ENCODE results near the gene CASP8AP2.
"Not testable (repeated sequence)": the region's sequence is repeated elsewhere in the genome, so short reads cannot be mapped to it uniquely, and the experiment has no call there.

The CASP8AP2 gene

GRCh38 chr6:89888138-89888514, 58.4 kb downstream of the CASP8AP2 start:
- Histone ChIP-seq H3K36me3 (no peaks in the 10 kb centered on the region), H3K4me3 (no peak overlapping the region), H4K20me1 (no peaks in the 10 kb centered on the region), H3K27ac (no peak overlapping the region), H3K9me3 (replicated peaks in 1 of 11) (no peaks in the 10 kb centered on the region), H3K9ac (no peak overlapping the region), H3K4me1 (no peaks in the 10 kb centered on the region), H3K4me2 (no peak overlapping the region), H3K27me3 (no peaks in the 10 kb centered on the region)
- TF ChIP-seq Cebpa-rat (IDR thresholded peaks at IDR 0.05), result no peak

GRCh38 chr6:89888871-89889270, 59.2 kb downstream of the CASP8AP2 start:
- H3K27ac ChIP-seq, result no peak overlapping the region
- H3K9me3 ChIP-seq (replicated peaks in 1 of 11), result no peaks in the 10 kb centered on the region
- no peak overlapping the region for H3K9ac ChIP-seq
- H3K4me3 ChIP-seq, result no peak overlapping the region
- no peaks in the 10 kb centered on the region for H4K20me1 ChIP-seq
- no peaks in the 10 kb centered on the region for H3K36me3 ChIP-seq
- H3K27me3 ChIP-seq, result no peaks in the 10 kb centered on the region
- no peaks in the 10 kb centered on the region for H3K4me1 ChIP-seq
- no peak for TF ChIP-seq Cebpa-rat (IDR thresholded peaks at IDR 0.05)
- H3K4me2 ChIP-seq, result no peak overlapping the region

GRCh38 chr6:89890845-89891528, 61.3 kb downstream of the CASP8AP2 start:
- H3K9ac ChIP-seq; H3K27me3 ChIP-seq; H3K27ac ChIP-seq; H3K36me3 ChIP-seq; H3K4me2 ChIP-seq; H3K9me3 ChIP-seq (replicated peaks in 1 of 11); H3K4me3 ChIP-seq; H4K20me1 ChIP-seq; H3K4me1 ChIP-seq: not testable (repeated sequence)

- H4K20me1 ChIP-seq; H3K4me3 ChIP-seq; H3K9me3 ChIP-seq (replicated peaks in 1 of 11); H3K27me3 ChIP-seq; H3K4me1 ChIP-seq; H3K27ac ChIP-seq; H3K36me3 ChIP-seq; H3K4me2 ChIP-seq; H3K9ac ChIP-seq: not testable (repeated sequence)
These were observed 62.9 kb downstream of the CASP8AP2 start for GRCh38 chr6:89892577-89892976.

GRCh38 chr6:89894169-89894568, 64.5 kb downstream of the CASP8AP2 start, which contains the start of gene GJA10:
GJA10 (plus strand) TSS chr6:89894469; CDS start chr6:89894469, 0 bp downstream.
- Histone ChIP-seq H3K4me3 (no peak within 1 kb of the TSS), H3K36me3 (no peaks in the 10 kb centered on the region), H3K27ac (no peak within 1 kb of the TSS), H3K27me3 (no peaks in the 10 kb centered on the region), H3K9ac (no peak within 1 kb of the TSS), H3K9me3 (replicated peaks in 1 of 11) (no peaks in the 10 kb centered on the region), H3K4me1 (no peaks in the 10 kb centered on the region), H4K20me1 (no peaks in the 10 kb centered on the region), H3K4me2 (no peak within 1 kb of the TSS)
- TF ChIP-seq Cebpa-rat (IDR thresholded peaks at IDR 0.05), result no peak

GRCh38 chr6:89895276-89895874, 65.7 kb downstream of the CASP8AP2 start:
- TF ChIP-seq Cebpa-rat (IDR thresholded peaks at IDR 0.05), result no peak

GRCh38 chr6:89910001-89910901, 80.6 kb downstream of the CASP8AP2 start:
- H4K20me1 ChIP-seq; H3K36me3 ChIP-seq; H3K27me3 ChIP-seq; H3K9me3 ChIP-seq (replicated peaks in 1 of 11): not testable (repeated sequence)
- Histone ChIP-seq H3K4me1 (peaks cover 0 to 17% (median 8%) of the 10 kb centered on the region in 10 experiments; a peak in 11 of 20 replicates), H3K27ac (peak overlapping the region in 6 of 11 experiments; percentile 45 to 65 (median 58); a peak in 11 of 22 replicates), H3K9ac (peak overlapping the region in 3 of 11 experiments; percentile 34 to 52 (median 45); a peak in 3 of 22 replicates), H3K4me2 (peak overlapping the region; percentile 53 to 68 (median 60); a peak in 20 of 22 replicates), H3K4me3 (0 out of 20 replicates have a peak overlapping the region, but pooled peaks of 1 of the 10 experiments have one; percentile 35)

More at GRCh38 chr6:89895276-89895874, 65.7 kb downstream of the CASP8AP2 start:
- H3K36me3 ChIP-seq, result no peaks in the 10 kb centered on the region
- no peak overlapping the region for H3K4me3 ChIP-seq
- H3K4me2 ChIP-seq, result no peak overlapping the region
- no peaks in the 10 kb centered on the region for H4K20me1 ChIP-seq
- H3K27ac ChIP-seq, result no peak overlapping the region
- H3K27me3 ChIP-seq, result no peaks in the 10 kb centered on the region
- H3K9ac ChIP-seq, result no peak overlapping the region
- no peaks in the 10 kb centered on the region for H3K9me3 ChIP-seq (replicated peaks in 1 of 11)
- no peaks in the 10 kb centered on the region for H3K4me1 ChIP-seq

- H3K27me3 ChIP-seq, result no peaks in the 10 kb centered on the region
- H3K9me3 ChIP-seq (replicated peaks in 1 of 11), result peaks cover 1 to 4% (median 2%) of the 10 kb centered on the region in 11 experiments; a peak in 15 of 22 replicates
- H3K9ac ChIP-seq, result no peak overlapping the region
- peak overlapping the region in 1 of 11 experiments; percentile 43; a peak in 1 of 22 replicates for H3K27ac ChIP-seq
- no peak for TF ChIP-seq Cebpa-rat (IDR thresholded peaks at IDR 0.05)
- H4K20me1 ChIP-seq, result no peaks in the 10 kb centered on the region
- H3K36me3 ChIP-seq, result no peaks in the 10 kb centered on the region
- peak overlapping the region in 4 of 11 experiments; percentile 26 to 36 (median 30); a peak in 5 of 22 replicates for H3K4me2 ChIP-seq
- peaks cover 0 to 17% (median 8%) of the 10 kb centered on the region in 10 experiments; a peak in 11 of 20 replicates for H3K4me1 ChIP-seq
- no peak overlapping the region for H3K4me3 ChIP-seq
These were observed 81.2 kb downstream of the CASP8AP2 start for GRCh38 chr6:89910902-89911240.

- Histone ChIP-seq H3K27me3 (no peaks in the 10 kb centered on the region), H3K4me3 (no peak overlapping the region), H3K4me2 (no peak overlapping the region), H3K9ac (no peak overlapping the region), H3K4me1 (peaks cover 0 to 4% (median 0%) of the 10 kb centered on the region in 10 experiments; a peak in 3 of 20 replicates), H3K36me3 (no peaks in the 10 kb centered on the region), H3K9me3 (replicated peaks in 1 of 11) (peaks cover 10 to 19% (median 15%) of the 10 kb centered on the region in 11 experiments; a peak in 20 of 22 replicates), H4K20me1 (no peaks in the 10 kb centered on the region), H3K27ac (no peak overlapping the region)
- no peak for TF ChIP-seq Cebpa-rat (IDR thresholded peaks at IDR 0.05)
These were observed 86.6 kb downstream of the CASP8AP2 start for GRCh38 chr6:89916136-89916920.
